ENCODE measurements around the gene USP36. TPM values are rescaled to one million over a fixed set of nuclear protein-coding genes. Genes with fewer than 3 reads are reported as not detected.

The USP36 gene
- total RNA-seq, 1 experiment from 2014 or later, result 113 TPM

DNA sequence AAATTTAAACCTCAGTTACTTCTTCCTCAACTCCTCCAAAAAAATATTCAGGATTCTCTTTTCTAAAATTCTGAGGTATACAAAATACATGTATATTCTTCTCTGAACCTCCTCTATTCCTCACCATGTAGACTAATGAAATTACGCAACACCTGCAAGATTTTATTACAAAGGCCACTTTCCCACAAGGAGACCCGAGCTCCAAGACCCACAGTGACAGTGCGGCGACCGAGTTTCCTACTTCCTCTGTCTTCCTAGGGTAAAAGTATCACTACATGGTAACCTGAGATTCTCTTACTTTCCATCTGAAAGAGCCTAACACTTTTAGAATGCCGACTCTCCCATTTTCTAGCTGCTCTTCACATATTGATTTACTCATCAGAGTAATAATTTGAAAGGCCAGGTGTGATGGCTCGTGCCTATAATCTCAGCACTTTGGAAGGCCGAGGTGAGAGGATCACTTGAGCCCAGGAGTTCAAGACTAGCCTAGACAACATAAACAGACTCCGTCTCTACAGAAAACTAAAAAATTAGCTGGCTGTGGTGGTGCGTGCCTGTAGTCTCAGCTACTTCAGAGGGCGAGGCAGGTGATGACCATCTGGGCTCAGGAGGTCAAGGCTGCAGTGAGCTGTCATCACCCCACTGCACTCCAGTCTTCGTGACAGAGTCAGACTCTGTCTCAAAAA is 94.2 kb downstream of the USP36 start:
- CTCF ChIA-PET, result no interaction called here
- H3K27ac ChIP-seq (ENCODE audit: low read length), result no peak overlapping the region
- TF ChIP-seq SIN3A (IDR thresholded peaks at IDR 0.05; ENCODE audit: borderline replicate concordance, insufficient read depth, low read depth, low read length), result no peak
- TF ChIP-seq TCF7L2 (IDR thresholded peaks at IDR 0.05; ENCODE audit: low read depth, low read length), result no peak
- TF ChIP-seq REST (IDR thresholded peaks at IDR 0.05; ENCODE audit: insufficient read depth in 1 of 2, low read depth in 2 of 2, low read length in 1 of 2), result no peak
- TF ChIP-seq, protein P1, sequence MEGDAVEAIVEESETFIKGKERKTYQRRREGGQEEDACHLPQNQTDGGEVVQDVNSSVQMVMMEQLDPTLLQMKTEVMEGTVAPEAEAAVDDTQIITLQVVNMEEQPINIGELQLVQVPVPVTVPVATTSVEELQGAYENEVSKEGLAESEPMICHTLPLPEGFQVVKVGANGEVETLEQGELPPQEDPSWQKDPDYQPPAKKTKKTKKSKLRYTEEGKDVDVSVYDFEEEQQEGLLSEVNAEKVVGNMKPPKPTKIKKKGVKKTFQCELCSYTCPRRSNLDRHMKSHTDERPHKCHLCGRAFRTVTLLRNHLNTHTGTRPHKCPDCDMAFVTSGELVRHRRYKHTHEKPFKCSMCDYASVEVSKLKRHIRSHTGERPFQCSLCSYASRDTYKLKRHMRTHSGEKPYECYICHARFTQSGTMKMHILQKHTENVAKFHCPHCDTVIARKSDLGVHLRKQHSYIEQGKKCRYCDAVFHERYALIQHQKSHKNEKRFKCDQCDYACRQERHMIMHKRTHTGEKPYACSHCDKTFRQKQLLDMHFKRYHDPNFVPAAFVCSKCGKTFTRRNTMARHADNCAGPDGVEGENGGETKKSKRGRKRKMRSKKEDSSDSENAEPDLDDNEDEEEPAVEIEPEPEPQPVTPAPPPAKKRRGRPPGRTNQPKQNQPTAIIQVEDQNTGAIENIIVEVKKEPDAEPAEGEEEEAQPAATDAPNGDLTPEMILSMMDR (IDR thresholded peaks at IDR 0.05), result no peak
- DNase-seq (ENCODE audit: low read depth, low spot score) (no peak), ATAC-seq (no peak)
- no peaks in the 10 kb centered on the region for H3K36me3 ChIP-seq (ENCODE audit: control insufficient read depth, insufficient read depth, low read length)
- peaks cover 4% of the 10 kb centered on the region; the same call in 1 of the 2 replicates for H3K4me1 ChIP-seq (ENCODE audit: control insufficient read depth, insufficient read depth, low read length)
- no peaks in the 10 kb centered on the region for H3K9me3 ChIP-seq (ENCODE audit: control insufficient read depth, insufficient read depth, low read depth, low read length)
- intact Hi-C loops (cut with micrococcal nuclease; ENCODE audit: unreplicated experiment) (no loop called here), in situ Hi-C loops (cut with HindIII; ENCODE audit: low pct_unique_long_range_greater_than_20kb, low sequenced_read_pairs) (no loop called here)
- BruUV-seq (replicated peaks), result no TSS peak
- no peaks in the 10 kb centered on the region for H3K27me3 ChIP-seq (ENCODE audit: control insufficient read depth, insufficient read depth, low read length)
- POLR2A ChIA-PET, result no interaction called here
- no peak overlapping the region for H3K4me3 ChIP-seq (ENCODE audit: low read depth in 2 of 2, low read length in 2 of 2)

Other genes starting within 250 kb of the USP36 start
- 46.7 TPM for gene CYTH1, start 58.5 kb downstream of the USP36 start, total RNA-seq (2021; ENCODE audit: unreplicated experiment)
- 0.87 TPM for gene CEP295NL, start 62.4 kb upstream of the USP36 start, total RNA-seq (2021; ENCODE audit: unreplicated experiment)
- 62.4 TPM for gene TIMP2, start 84.6 kb upstream of the USP36 start, total RNA-seq (2021; ENCODE audit: unreplicated experiment)
- gene LGALS3BP, start 139.1 kb upstream of the USP36 start, total RNA-seq (2021; ENCODE audit: unreplicated experiment), result 361 TPM
- 160 TPM for gene CANT1, start 168.9 kb upstream of the USP36 start, total RNA-seq (2021; ENCODE audit: unreplicated experiment)
- 1.5 TPM for gene C1QTNF1, start 183.4 kb upstream of the USP36 start, total RNA-seq (2021; ENCODE audit: unreplicated experiment)
- gene ENGASE, start 234.0 kb upstream of the USP36 start, total RNA-seq (2021; ENCODE audit: unreplicated experiment), result 32.3 TPM